Measurements from ENCODE around the gene SNED1.

The SNED1 gene

DNA sequence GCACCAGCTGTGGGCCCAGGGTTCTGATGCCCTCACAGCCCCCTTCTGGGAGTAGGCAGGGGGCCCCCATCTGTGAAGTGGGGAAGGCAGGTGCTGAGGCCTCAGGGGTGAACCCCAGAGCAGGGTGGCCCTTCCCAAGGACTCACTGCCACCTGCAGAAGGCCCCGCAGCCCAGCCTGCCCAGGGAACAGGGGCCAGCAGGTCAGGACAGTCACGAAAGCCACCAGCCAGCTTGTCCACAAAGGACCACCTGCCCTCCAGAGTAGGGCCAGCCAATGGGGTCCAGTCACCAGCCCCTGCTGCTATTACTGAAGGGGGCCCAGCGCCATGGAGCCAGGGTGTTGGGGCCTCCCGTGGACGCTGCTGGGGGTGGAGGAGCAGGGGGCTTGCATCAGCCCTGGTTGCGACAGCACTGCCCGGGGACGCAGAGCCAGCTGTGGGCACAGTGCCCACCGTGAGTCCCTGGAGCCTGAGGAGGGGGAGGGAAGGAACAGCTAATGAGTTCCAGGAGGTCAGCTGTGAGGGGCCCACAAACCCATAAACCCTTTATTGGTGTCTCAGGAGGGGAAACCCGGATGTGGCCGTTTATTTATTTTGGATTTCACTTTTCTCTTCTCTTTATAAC, 11.5 kb upstream of the SNED1 start:
- no peaks in the 10 kb centered on the region for H3K4me1 ChIP-seq (ENCODE audit: low read depth, poor library complexity, severe bottlenecking)
- H3K4me2 ChIP-seq: no peak overlapping the region
- no peaks in the 10 kb centered on the region for H4K20me1 ChIP-seq (ENCODE audit: insufficient read depth)

DNA sequence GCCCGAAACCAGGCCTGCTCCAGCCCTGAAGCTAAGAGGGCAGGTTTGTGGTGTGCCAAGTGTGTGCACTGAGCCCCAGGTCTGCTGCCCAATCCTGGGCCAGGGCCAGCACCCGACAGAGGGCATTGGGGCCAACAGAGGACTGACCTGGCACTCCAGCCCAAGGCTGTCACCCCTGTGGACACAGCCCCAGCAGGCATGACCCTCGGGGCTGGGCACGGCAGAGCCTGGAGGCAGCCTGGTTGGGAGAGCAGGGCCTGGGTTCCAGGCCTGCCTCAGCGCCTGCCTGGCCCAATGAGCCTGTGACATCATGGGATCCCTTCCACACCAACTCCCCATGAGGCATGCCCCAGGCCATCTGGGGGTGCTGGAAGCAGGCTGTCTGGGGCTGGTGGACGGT, 10.8 kb upstream of the SNED1 start:
- Histone ChIP-seq H3K79me2 (ENCODE audit: insufficient read depth, low read depth) (no peaks in the 10 kb centered on the region), H3K4me3 (IDR thresholded peaks at IDR 0.05; ENCODE audit: insufficient read depth, low read depth, low read length) (no peak overlapping the region), H3K9ac (no peak overlapping the region), H3K27ac (no peak overlapping the region), H3K36me3 (ENCODE audit: insufficient read depth) (no peaks in the 10 kb centered on the region), H3K4me2 (no peak overlapping the region), H2AFZ (ENCODE audit: low read depth) (no peak overlapping the region), H4K20me1 (ENCODE audit: insufficient read depth) (no peaks in the 10 kb centered on the region), H3K4me1 (ENCODE audit: low read depth, poor library complexity, severe bottlenecking) (no peaks in the 10 kb centered on the region), H3K27me3 (ENCODE audit: insufficient read depth, low read depth) (peaks cover 16% of the 10 kb centered on the region)
- TF ChIP-seq, protein P1, sequence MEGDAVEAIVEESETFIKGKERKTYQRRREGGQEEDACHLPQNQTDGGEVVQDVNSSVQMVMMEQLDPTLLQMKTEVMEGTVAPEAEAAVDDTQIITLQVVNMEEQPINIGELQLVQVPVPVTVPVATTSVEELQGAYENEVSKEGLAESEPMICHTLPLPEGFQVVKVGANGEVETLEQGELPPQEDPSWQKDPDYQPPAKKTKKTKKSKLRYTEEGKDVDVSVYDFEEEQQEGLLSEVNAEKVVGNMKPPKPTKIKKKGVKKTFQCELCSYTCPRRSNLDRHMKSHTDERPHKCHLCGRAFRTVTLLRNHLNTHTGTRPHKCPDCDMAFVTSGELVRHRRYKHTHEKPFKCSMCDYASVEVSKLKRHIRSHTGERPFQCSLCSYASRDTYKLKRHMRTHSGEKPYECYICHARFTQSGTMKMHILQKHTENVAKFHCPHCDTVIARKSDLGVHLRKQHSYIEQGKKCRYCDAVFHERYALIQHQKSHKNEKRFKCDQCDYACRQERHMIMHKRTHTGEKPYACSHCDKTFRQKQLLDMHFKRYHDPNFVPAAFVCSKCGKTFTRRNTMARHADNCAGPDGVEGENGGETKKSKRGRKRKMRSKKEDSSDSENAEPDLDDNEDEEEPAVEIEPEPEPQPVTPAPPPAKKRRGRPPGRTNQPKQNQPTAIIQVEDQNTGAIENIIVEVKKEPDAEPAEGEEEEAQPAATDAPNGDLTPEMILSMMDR (conservative IDR thresholded peaks at IDR 0.05; ENCODE audit: low read depth, low read length): no peak

More for the DNA sequence above, 11.5 kb upstream of the SNED1 start:
- H3K27me3 ChIP-seq (ENCODE audit: insufficient read depth, low read depth): peaks cover 9% of the 10 kb centered on the region
- no peak overlapping the region for H3K9ac ChIP-seq
- H2AFZ ChIP-seq (ENCODE audit: low read depth): no peak overlapping the region
- no peaks in the 10 kb centered on the region for H3K36me3 ChIP-seq (ENCODE audit: insufficient read depth)
- TF ChIP-seq, protein P1 (conservative IDR thresholded peaks at IDR 0.05; ENCODE audit: low read depth, low read length): no peak
- H3K4me3 ChIP-seq (IDR thresholded peaks at IDR 0.05; ENCODE audit: insufficient read depth, low read depth, low read length): no peak overlapping the region
- no peaks in the 10 kb centered on the region for H3K79me2 ChIP-seq (ENCODE audit: insufficient read depth, low read depth)
- no peak overlapping the region for H3K27ac ChIP-seq

DNA sequence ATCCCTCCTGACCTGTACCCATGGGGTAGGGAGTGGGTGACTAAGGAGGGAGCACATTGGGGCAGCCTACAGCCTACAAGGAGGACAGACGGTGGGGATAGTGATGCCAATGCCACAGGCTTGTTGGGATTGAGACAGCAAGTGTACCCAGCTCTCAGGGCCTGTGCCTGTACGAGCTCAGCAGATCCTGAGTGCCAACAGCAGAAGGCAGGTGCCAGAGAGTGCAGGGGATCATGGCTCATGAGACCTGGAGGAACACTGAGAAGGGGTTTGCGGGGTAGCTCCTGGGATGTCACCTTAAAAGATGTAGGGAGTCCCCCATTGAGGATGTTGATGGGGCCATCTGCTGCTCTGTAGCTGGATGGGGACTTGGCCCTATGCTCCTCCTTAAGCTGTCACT, 10.3 kb upstream of the SNED1 start:
- no peaks in the 10 kb centered on the region for H3K36me3 ChIP-seq (ENCODE audit: insufficient read depth)
- H2AFZ ChIP-seq (ENCODE audit: low read depth): no peak overlapping the region
- no peak overlapping the region for H3K4me3 ChIP-seq (IDR thresholded peaks at IDR 0.05; ENCODE audit: insufficient read depth, low read depth, low read length)
- no peaks in the 10 kb centered on the region for H4K20me1 ChIP-seq (ENCODE audit: insufficient read depth)
- H3K27ac ChIP-seq: no peak overlapping the region
- TF ChIP-seq, protein P1 (conservative IDR thresholded peaks at IDR 0.05; ENCODE audit: low read depth, low read length): no peak
- H3K4me1 ChIP-seq (ENCODE audit: low read depth, poor library complexity, severe bottlenecking): no peaks in the 10 kb centered on the region
- no peaks in the 10 kb centered on the region for H3K79me2 ChIP-seq (ENCODE audit: insufficient read depth, low read depth)
- no peak overlapping the region for H3K4me2 ChIP-seq
- H3K9ac ChIP-seq: no peak overlapping the region
- peaks cover 14% of the 10 kb centered on the region for H3K27me3 ChIP-seq (ENCODE audit: insufficient read depth, low read depth)

DNA sequence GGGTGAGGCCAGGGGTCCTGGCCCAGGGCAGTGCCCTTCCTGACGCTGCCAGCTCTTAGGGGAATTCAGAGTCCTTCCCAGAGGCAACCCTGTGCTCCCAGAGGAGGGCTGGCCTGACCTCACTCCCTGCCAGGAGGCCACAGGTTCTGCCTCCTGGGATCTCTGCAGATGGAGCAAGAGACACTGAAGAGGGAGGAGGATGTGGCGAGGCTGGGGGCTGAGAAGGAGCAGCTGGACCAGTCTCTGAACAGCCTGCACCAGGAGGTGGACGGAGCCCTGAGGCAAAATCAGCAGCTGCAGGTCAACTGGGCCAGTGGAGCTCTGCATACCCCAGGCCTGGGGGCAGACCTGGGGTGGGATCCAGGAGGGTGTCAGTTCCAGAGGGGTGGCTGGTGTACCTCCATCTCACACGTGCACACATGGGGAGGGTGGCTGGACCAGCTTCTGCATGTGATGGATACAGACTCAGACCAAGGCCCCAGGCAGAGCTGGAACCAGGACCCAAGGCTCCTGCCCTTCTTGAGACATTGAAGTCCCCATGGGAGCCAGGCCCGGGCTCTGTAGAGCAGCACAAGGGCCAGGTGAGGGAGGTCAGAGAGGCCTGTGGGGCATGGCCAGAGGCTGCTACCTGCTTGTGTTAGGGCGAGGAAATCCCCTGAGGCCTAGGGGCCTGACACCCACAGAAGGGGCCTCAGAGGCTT, 9.7 kb upstream of the SNED1 start:
- Histone ChIP-seq H3K27me3 (ENCODE audit: insufficient read depth, low read depth) (peaks cover 19% of the 10 kb centered on the region), H3K27ac (no peak overlapping the region), H3K4me3 (IDR thresholded peaks at IDR 0.05; ENCODE audit: insufficient read depth, low read depth, low read length) (no peak overlapping the region), H2AFZ (ENCODE audit: low read depth) (no peak overlapping the region), H3K36me3 (ENCODE audit: insufficient read depth) (no peaks in the 10 kb centered on the region), H3K9ac (no peak overlapping the region), H3K4me1 (ENCODE audit: low read depth, poor library complexity, severe bottlenecking) (no peaks in the 10 kb centered on the region), H3K4me2 (no peak overlapping the region), H4K20me1 (ENCODE audit: insufficient read depth) (no peaks in the 10 kb centered on the region), H3K79me2 (ENCODE audit: insufficient read depth, low read depth) (no peaks in the 10 kb centered on the region)
- TF ChIP-seq, protein P1 (conservative IDR thresholded peaks at IDR 0.05; ENCODE audit: low read depth, low read length): no peak
